HG02759 (cell line): ENCODE data around the gene MED16.
"Not testable (repeated sequence)": the region's sequence is repeated elsewhere in the genome, so short reads cannot be mapped to it uniquely, and the experiment has no call there.

ENCODE experiments used
- ATAC-seq: cut with Tn5 transposase; IDR thresholded peaks from one replicate; pipeline ENCODE4 v1.9.1; 2021; ENCODE audit warnings: mild to moderate bottlenecking, moderate library complexity; ENCODE audit not compliant: unreplicated experiment

The MED16 gene

GRCh38 chr19:889662-890295 lies 3.2 kb downstream of the MED16 start:
- no peak for ATAC-seq

- no peak for ATAC-seq
Observed at GRCh38 chr19:888581-889385, 4.2 kb downstream of the MED16 start.

- no peak for ATAC-seq
Observed at GRCh38 chr19:887599-887998, 5.4 kb downstream of the MED16 start.

- no peak for ATAC-seq
Observed at GRCh38 chr19:887072-887471, 5.9 kb downstream of the MED16 start.

- ATAC-seq = no peak
Observed at GRCh38 chr19:885536-886224, 7.3 kb downstream of the MED16 start.

GRCh38 chr19:884420-885211 lies 8.4 kb downstream of the MED16 start:
- no peak for ATAC-seq

- no peak for ATAC-seq
Observed at GRCh38 chr19:883661-884211, 9.3 kb downstream of the MED16 start.

GRCh38 chr19:882871-883497 lies 10.0 kb downstream of the MED16 start:
- no peak for ATAC-seq

- no peak for ATAC-seq
Observed at GRCh38 chr19:881385-882071, 11.5 kb downstream of the MED16 start.

GRCh38 chr19:879711-880438 lies 13.1 kb downstream of the MED16 start:
- no peak for ATAC-seq

GRCh38 chr19:878751-879561 lies 14.0 kb downstream of the MED16 start:
- ATAC-seq = not testable (repeated sequence)

- ATAC-seq = not testable (repeated sequence)
Observed at GRCh38 chr19:877992-878660, 14.9 kb downstream of the MED16 start.

- ATAC-seq = no peak
Observed at GRCh38 chr19:876780-877314, 16.1 kb downstream of the MED16 start.

- ATAC-seq = no peak
Observed at GRCh38 chr19:876089-876488, 16.9 kb downstream of the MED16 start.

- no peak for ATAC-seq
Observed at GRCh38 chr19:875265-875879, 17.6 kb downstream of the MED16 start.

- ATAC-seq = no peak
Observed at GRCh38 chr19:873561-874041, 19.4 kb downstream of the MED16 start.

- ATAC-seq = no peak
Observed at GRCh38 chr19:873084-873483, 19.9 kb downstream of the MED16 start.
